Common myeloid progenitor, CD34-positive (primary cell): ENCODE data around the gene HELZ2.

Experiments
- CTCF ChIA-PET: fragments of 350-600 bp; sonication (Branson Sonifier 250); formaldehyde crosslinking; loops from one replicate; lab custom pipeline; 2021; ENCODE audit warnings: antibody characterized with exemption; lab: Charles Lee
- POLR2A ChIA-PET: fragments of 350-600 bp; sonication (Branson Sonifier 250); formaldehyde crosslinking; loops from one replicate; lab custom pipeline; 2021; ENCODE audit warnings: antibody characterized with exemption; lab: Charles Lee
- DNase-seq, 3 donors: peaks; one replicate each; pipeline versions ENCODE4 v3.0.0 to v3.0.0-alpha.2; 2013
- H3K27ac ChIP-seq, 2 experiments: 1 replicate in 1 of 2; 2 replicates in 1 of 2; pipeline ENCODE4 v1.7.0; 2013; ENCODE audit warnings: inconsistent platforms in 2 of 2, low read length in 2 of 2, mild to moderate bottlenecking in 2 of 2, low read depth in 1 of 2, moderate library complexity in 1 of 2; ENCODE audit not compliant: severe bottlenecking in 2 of 2, insufficient read depth in 1 of 2, poor library complexity in 1 of 2
- H3K27me3 ChIP-seq, 5 experiments: replicated peaks in 2 of 5; 1 replicate in 3 of 5; 2 replicates in 2 of 5; pipeline versions ENCODE4 v1.6.1 to v1.7.0; 2013; ENCODE audit warnings: low read length in 4 of 5, mild to moderate bottlenecking in 2 of 5, moderate library complexity in 2 of 5, inconsistent platforms in 1 of 5; ENCODE audit not compliant: insufficient read depth in 5 of 5, control insufficient read depth in 4 of 5
- H3K36me3 ChIP-seq, 4 experiments: 1 replicate in 2 of 4; 2 replicates in 2 of 4; pipeline versions ENCODE4 v1.6.1 to v1.7.0; 2013; ENCODE audit warnings: low read length in 3 of 4, control low read depth in 1 of 4, mild to moderate bottlenecking in 1 of 4; ENCODE audit not compliant: control insufficient read depth in 4 of 4, insufficient read depth in 4 of 4
- H3K4me1 ChIP-seq, 4 experiments: 1 replicate in 3 of 4; 2 replicates in 1 of 4; pipeline versions ENCODE4 v1.6.1 to v1.7.1; 2013; ENCODE audit warnings: low read length in 3 of 4, mild to moderate bottlenecking in 3 of 4, control low read depth in 1 of 4, inconsistent platforms in 1 of 4, moderate library complexity in 1 of 4; ENCODE audit not compliant: control insufficient read depth in 4 of 4, insufficient read depth in 4 of 4; ENCODE audit errors: control extremely low read depth in 1 of 4
- H3K4me3 ChIP-seq, 7 experiments: 1 replicate in 4 of 7; 2 replicates in 3 of 7; pipeline versions ENCODE4 v1.5.1 to v1.7.0; 2013; ENCODE audit warnings: mild to moderate bottlenecking in 7 of 7, low read length in 6 of 7, moderate library complexity in 6 of 7, inconsistent platforms in 2 of 7, low read depth in 2 of 7, control low read depth in 1 of 7; ENCODE audit not compliant: insufficient read depth in 4 of 7, control insufficient read depth in 1 of 7; ENCODE audit errors: extremely low read depth in 1 of 7
- H3K9me3 ChIP-seq, 5 experiments: 1 replicate in 4 of 5; 2 replicates in 1 of 5; pipeline versions ENCODE4 v1.6.1 to v1.7.1; 2013; ENCODE audit warnings: low read length in 4 of 5, mild to moderate bottlenecking in 2 of 5, inconsistent platforms in 1 of 5, low read depth in 1 of 5, moderate library complexity in 1 of 5; ENCODE audit not compliant: control insufficient read depth in 4 of 5, insufficient read depth in 2 of 5; ENCODE audit errors: control extremely low read depth in 1 of 5
- WGBS: methylation state at CpG from one replicate; pipeline ENCODE4 v1.1.5; 2013; ENCODE audit not compliant: insufficient coverage; 5-methylcytosine and 5-hydroxymethylcytosine counted together

The HELZ2 gene

DNA sequence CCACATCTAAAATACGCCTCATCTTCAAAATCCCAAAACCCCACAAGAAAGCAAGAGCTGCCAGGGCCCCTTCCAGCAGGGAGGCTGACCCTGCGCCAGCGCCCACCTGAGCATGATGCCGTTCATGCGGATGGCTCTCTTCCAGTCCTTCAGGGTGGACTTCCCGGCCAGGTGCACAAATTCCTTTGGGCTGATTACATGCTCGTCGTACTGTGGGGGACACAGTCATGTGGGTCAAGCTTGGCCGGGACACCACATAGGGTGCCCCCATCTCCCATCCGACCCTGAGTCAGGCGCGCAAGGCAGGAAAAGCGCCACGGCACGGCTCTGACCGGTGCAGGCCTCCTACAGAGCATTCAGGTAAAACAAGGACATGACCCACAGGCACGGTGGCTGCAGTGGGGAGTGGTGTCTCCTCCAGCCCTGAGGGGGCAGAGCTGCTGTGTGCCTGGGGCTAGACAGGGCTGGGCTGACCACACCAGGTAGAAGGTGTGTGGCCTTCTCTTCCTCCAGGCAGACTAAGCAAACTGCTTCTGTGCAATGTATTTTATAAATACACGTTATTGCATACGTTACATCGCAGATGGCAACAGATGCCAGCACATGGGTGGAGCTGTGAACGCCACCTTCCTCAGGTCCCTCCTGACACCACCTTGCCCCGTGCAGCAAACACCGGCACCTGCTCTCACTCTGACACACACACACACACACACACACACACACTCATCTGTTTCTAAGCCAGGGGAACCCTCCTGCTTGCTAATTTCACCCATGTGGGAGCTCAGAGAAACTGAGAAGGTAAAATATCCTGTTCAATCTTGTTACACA, 23.8 kb upstream of the HELZ2 start:
- no peak for DNase-seq
- CTCF ChIA-PET: interaction anchor here (1.4 kb wide), 1 partner anchor 61 kb away, joined by 3 read pairs; no protein-coding TSS in a partner anchor

DNA sequence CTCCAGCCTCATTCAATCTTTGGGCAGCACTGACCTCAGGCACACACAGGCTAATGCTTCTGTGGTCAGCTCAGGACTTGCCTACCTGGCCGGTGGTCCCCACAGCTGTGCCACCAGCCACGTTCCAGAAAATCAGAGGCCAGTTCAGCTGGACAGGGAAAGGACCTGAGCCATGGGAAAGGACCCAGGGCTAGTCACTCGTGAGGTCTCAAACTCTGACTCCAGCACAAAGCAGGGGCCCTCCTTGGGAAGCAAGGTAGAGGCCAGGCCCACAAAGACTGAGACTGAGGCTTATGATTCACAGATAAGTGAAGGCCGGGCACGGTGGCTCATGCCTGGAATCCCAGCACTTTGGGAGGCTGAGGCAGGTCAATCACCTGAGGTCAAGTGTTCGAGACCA, 22.4 kb upstream of the HELZ2 start:
- ChIA-PET CTCF (interaction anchor here (1.2 kb wide), 1 partner anchor 21 kb away, joined by 3 read pairs; no protein-coding TSS in a partner anchor), POLR2A (no interaction called here)
- no peak for DNase-seq
- Histone ChIP-seq H3K9me3 (no peaks in the 10 kb centered on the region), H3K4me3 (no peak overlapping the region), H3K36me3 (peaks cover 11 to 66% (median 44%) of the 10 kb centered on the region in 4 experiments), H3K27ac (no peak overlapping the region), H3K4me1 (no peaks in the 10 kb centered on the region), H3K27me3 (no peaks in the 10 kb centered on the region)
- WGBS: 97% methylated on average over 6 of the region's 6 CpGs

More for the DNA sequence above, 23.8 kb upstream of the HELZ2 start:
- Histone ChIP-seq H3K36me3 (peaks cover 13 to 62% (median 44%) of the 10 kb centered on the region in 4 experiments), H3K27me3 (no peaks in the 10 kb centered on the region), H3K4me1 (peaks cover 0 to 5% (median 4%) of the 10 kb centered on the region in 4 experiments), H3K27ac (no peak overlapping the region), H3K9me3 (no peaks in the 10 kb centered on the region), H3K4me3 (no peak overlapping the region)
- POLR2A ChIA-PET: no interaction called here
- WGBS: 94% methylated on average over 21 of the region's 23 CpGs

GRCh38 chr20:63595416-63596127, 21.5 kb upstream of the HELZ2 start:
- Histone ChIP-seq H3K36me3 (peaks cover 5 to 66% (median 40%) of the 10 kb centered on the region in 4 experiments), H3K27ac (no peak overlapping the region), H3K4me3 (no peak overlapping the region), H3K4me1 (no peaks in the 10 kb centered on the region), H3K9me3 (no peaks in the 10 kb centered on the region), H3K27me3 (no peaks in the 10 kb centered on the region)
- WGBS: 97% methylated on average over 25 of the region's 30 CpGs
- CTCF ChIA-PET: no interaction called here
- POLR2A ChIA-PET: no interaction called here
- DNase-seq: no peak

- CTCF ChIA-PET: interaction anchor here (1.0 to 1.4 kb wide), 2 partner anchors 11 to 13 kb away, joined by 3 read pairs; no protein-coding TSS in a partner anchor
These were observed 20.1 kb upstream of the HELZ2 start for GRCh38 chr20:63594043-63594561.

GRCh38 chr20:63592661-63593060, 18.6 kb upstream of the HELZ2 start:
- Histone ChIP-seq H3K27ac (no peak overlapping the region), H3K27me3 (no peaks in the 10 kb centered on the region), H3K9me3 (no peaks in the 10 kb centered on the region), H3K4me1 (peaks cover 0 to 14% (median 13%) of the 10 kb centered on the region in 4 experiments), H3K4me3 (no peak overlapping the region), H3K36me3 (peaks cover 0 to 55% (median 38%) of the 10 kb centered on the region in 4 experiments)
- 97% methylated on average over 13 of the region's 13 CpGs for WGBS
- no peak for DNase-seq
- CTCF ChIA-PET: no interaction called here
- POLR2A ChIA-PET: no interaction called here

More at GRCh38 chr20:63594043-63594561, 20.1 kb upstream of the HELZ2 start:
- Histone ChIP-seq H3K4me1 (no peaks in the 10 kb centered on the region), H3K27ac (no peak overlapping the region), H3K36me3 (peaks cover 0 to 69% (median 45%) of the 10 kb centered on the region in 4 experiments), H3K9me3 (no peaks in the 10 kb centered on the region), H3K4me3 (no peak overlapping the region), H3K27me3 (no peaks in the 10 kb centered on the region)
- no peak for DNase-seq
- POLR2A ChIA-PET: no interaction called here
- WGBS: 90% methylated on average over 10 of the region's 10 CpGs

DNA sequence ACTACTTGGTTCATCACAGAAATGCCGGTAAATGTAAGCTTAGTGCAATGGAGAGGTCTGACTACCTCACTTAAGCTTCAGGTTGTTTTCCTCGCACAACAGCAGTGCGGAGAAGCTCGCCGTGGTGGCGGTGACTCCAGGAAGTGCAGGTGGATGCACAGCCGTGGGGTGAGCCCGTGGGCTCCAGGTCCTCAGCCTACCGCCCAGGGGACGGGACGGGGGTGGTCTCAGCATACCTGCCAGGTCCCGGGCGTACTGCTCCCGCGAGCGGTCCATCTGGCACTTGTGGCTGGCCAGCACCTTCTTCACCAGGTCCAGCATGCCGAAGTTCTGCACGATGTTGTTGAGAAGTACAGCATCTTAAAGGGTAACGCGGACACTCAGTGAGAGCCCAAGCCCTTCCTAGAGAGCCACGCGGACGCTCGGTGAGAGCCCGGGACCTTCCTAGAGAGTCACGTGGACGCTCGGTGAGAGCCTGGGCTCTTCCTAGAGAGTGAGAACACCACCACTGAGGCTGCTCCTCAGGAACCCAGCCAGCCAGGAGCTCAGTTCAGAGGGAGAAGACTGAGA, 17.8 kb upstream of the HELZ2 start:
- POLR2A ChIA-PET: no interaction called here
- peaks cover 0 to 52% (median 34%) of the 10 kb centered on the region in 4 experiments for H3K36me3 ChIP-seq

More for the DNA sequence above, 17.8 kb upstream of the HELZ2 start:
- no peak for DNase-seq
- Histone ChIP-seq H3K4me3 (no peak overlapping the region), H3K27ac (no peak overlapping the region), H3K27me3 (no peaks in the 10 kb centered on the region), H3K9me3 (no peaks in the 10 kb centered on the region), H3K4me1 (peaks cover 0 to 22% (median 21%) of the 10 kb centered on the region in 4 experiments)
- 97% methylated on average over 27 of the region's 28 CpGs for WGBS
- CTCF ChIA-PET: no interaction called here
